Posterior cingulate gyrus (tissue), 11 donors: ENCODE results near the gene ACTG2.

Source experiments
- DNase-seq, 10 donors: peaks; one replicate each; pipeline versions ENCODE4 v3.0.0 to v3.0.0-alpha.2; 2020 to 2021; ENCODE audit warnings: mixed read lengths in 3 of 10
- intact Hi-C: fragments of 100-400 bp; cut with DNase I; formaldehyde crosslinking; loops from one replicate; pipeline ENCODE4 v1.15.1; 2023

The ACTG2 gene

GRCh38 chr2:73961823-73962615, 69.2 kb downstream of the ACTG2 start:
- no peak for DNase-seq
- intact Hi-C loops = no loop called here

- intact Hi-C loops = no loop called here
- DNase-seq = no peak
Observed at GRCh38 chr2:73962798-73963197, 70.0 kb downstream of the ACTG2 start.

GRCh38 chr2:73963385-73964120, 70.7 kb downstream of the ACTG2 start:
- intact Hi-C loops = no loop called here
- DNase-seq = no peak

- intact Hi-C loops = no loop called here
- DNase-seq = no peak
Observed at GRCh38 chr2:73964223-73964622, 71.4 kb downstream of the ACTG2 start.

- intact Hi-C loops = no loop called here
- DNase-seq = no peak
Observed at GRCh38 chr2:73965053-73965452, 72.2 kb downstream of the ACTG2 start.

GRCh38 chr2:73968357-73968937, 75.6 kb downstream of the ACTG2 start:
- intact Hi-C loops = no loop called here

GRCh38 chr2:73969356-73969755, 76.5 kb downstream of the ACTG2 start:
- no peak for DNase-seq
- intact Hi-C loops = no loop called here

More at GRCh38 chr2:73968357-73968937, 75.6 kb downstream of the ACTG2 start:
- DNase-seq = no peak
